ENCODE measurements around the gene KIRREL1. TPM values are rescaled to one million over a fixed set of nuclear protein-coding genes. Genes with fewer than 3 reads are reported as not detected.

The KIRREL1 gene
- total and polyA plus RNA-seq, 2 of the 8 experiments (the other 6 are each of a cell fraction or from before 2014, with no cell fraction given): 14.2 to 39.0 TPM

DNA sequence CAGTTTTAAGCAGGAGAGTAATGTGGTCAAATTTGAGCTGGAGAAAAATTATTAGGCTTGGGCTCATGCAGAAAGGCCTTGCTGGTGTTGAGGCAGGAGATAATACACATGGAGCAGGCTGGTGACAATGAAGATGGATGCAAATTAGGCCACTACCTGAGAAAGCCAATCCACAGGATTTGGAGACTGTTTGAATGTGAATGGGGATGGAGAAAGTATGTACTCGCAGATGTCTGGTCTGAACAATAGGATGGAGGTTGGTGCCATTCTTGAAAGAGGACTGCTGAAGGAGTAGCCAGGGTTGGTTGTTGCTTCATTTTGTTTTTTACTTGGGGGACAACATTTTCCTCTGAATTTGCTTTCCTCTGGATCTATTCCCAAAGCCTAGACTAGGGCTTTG, 8.0 kb upstream of the KIRREL1 start (continued):
- TF ChIP-seq ZNF274 (IDR thresholded peaks at IDR 0.05; ENCODE audit: borderline replicate concordance, extremely low read depth, low read length): no peak
